H1 (cell line): ENCODE data around the gene KCNJ12.
"Not testable (repeated sequence)": the region's sequence is repeated elsewhere in the genome, so short reads cannot be mapped to it uniquely, and the experiment has no call there.

ENCODE experiments used
- CREB1 ChIP-seq: IDR thresholded peaks from 2 replicates; pipeline ENCODE4 v1.6.1; 2012; ENCODE audit warnings: inconsistent platforms
- EP300 ChIP-seq, 2 experiments: IDR thresholded peaks; 1 replicate in 1 of 2; 2 replicates in 1 of 2; pipeline ENCODE4 v1.6.1; 2011 to 2012; ENCODE audit warnings: low read depth in 2 of 2, low read length in 2 of 2, mild to moderate bottlenecking in 2 of 2, borderline replicate concordance in 1 of 2, inconsistent platforms in 1 of 2, moderate library complexity in 1 of 2
- GTF2F1 ChIP-seq: IDR thresholded peaks from 2 replicates; pipeline ENCODE4 v1.6.1; 2012; ENCODE audit warnings: low read depth, low read length, improper control_type of control experiment, borderline replicate concordance
- MAFK ChIP-seq: IDR thresholded peaks from 2 replicates; pipeline ENCODE4 v1.6.1; 2012; ENCODE audit warnings: low read depth, mild to moderate bottlenecking, improper control_type of control experiment, low read length
- POLR2A ChIP-seq, 2 experiments: IDR thresholded peaks; 1 replicate in 1 of 2; 2 replicates in 1 of 2; pipeline ENCODE4 v1.6.1; 2011; ENCODE audit warnings: low read depth in 2 of 2, low read length in 2 of 2, mild to moderate bottlenecking in 2 of 2; ENCODE audit errors: control extremely low read depth in 1 of 2
- POLR2AphosphoS5 ChIP-seq: IDR thresholded peaks from 2 replicates; pipeline ENCODE4 v1.6.1; 2011; ENCODE audit warnings: low read depth, low read length
- RAD21 ChIP-seq, 2 experiments: IDR thresholded peaks in 1 of 2; conservative IDR thresholded peaks in 1 of 2; 2 replicates each; pipeline ENCODE4 v1.6.1; 2011; ENCODE audit warnings: low read depth in 2 of 2, low read length in 2 of 2, improper control_type of control experiment in 1 of 2, inconsistent platforms in 1 of 2, mild to moderate bottlenecking in 1 of 2, moderate library complexity in 1 of 2
- SIN3A ChIP-seq, 2 experiments: IDR thresholded peaks in 1 of 2; conservative IDR thresholded peaks in 1 of 2; 2 replicates each; pipeline ENCODE4 v1.6.1; 2011 to 2012; ENCODE audit warnings: low read length in 2 of 2, improper control_type of control experiment in 1 of 2, low read depth in 1 of 2, mild to moderate bottlenecking in 1 of 2
- SUZ12 ChIP-seq: fragments of 200-600 bp; sonication (generic); IDR thresholded peaks from 2 replicates; pipeline ENCODE4 v1.6.1; 2012; ENCODE audit warnings: mild to moderate bottlenecking, inconsistent platforms, low read length, moderate library complexity, mixed read lengths
- YY1 ChIP-seq: IDR thresholded peaks from 2 replicates; pipeline ENCODE4 v1.6.1; 2011; ENCODE audit warnings: low read depth, mild to moderate bottlenecking, low read length
- TF ChIP-seq, protein P1 (sequence below), 3 experiments: IDR thresholded peaks; 1 replicate in 2 of 3; 2 replicates in 1 of 3; pipeline versions ENCODE4 v1.5.1 to v1.6.1; 2011; ENCODE audit warnings: low read length in 3 of 3, mild to moderate bottlenecking in 3 of 3, inconsistent platforms in 2 of 3, low read depth in 1 of 3, moderate library complexity in 1 of 3; ENCODE audit not compliant: insufficient read depth in 1 of 3; ENCODE audit errors: control extremely low read depth in 1 of 3
- TF ChIP-seq, protein P2 (sequence below): IDR thresholded peaks from 2 replicates; pipeline ENCODE4 v1.6.1; 2011; ENCODE audit warnings: low read length, improper control_type of control experiment

DNA sequence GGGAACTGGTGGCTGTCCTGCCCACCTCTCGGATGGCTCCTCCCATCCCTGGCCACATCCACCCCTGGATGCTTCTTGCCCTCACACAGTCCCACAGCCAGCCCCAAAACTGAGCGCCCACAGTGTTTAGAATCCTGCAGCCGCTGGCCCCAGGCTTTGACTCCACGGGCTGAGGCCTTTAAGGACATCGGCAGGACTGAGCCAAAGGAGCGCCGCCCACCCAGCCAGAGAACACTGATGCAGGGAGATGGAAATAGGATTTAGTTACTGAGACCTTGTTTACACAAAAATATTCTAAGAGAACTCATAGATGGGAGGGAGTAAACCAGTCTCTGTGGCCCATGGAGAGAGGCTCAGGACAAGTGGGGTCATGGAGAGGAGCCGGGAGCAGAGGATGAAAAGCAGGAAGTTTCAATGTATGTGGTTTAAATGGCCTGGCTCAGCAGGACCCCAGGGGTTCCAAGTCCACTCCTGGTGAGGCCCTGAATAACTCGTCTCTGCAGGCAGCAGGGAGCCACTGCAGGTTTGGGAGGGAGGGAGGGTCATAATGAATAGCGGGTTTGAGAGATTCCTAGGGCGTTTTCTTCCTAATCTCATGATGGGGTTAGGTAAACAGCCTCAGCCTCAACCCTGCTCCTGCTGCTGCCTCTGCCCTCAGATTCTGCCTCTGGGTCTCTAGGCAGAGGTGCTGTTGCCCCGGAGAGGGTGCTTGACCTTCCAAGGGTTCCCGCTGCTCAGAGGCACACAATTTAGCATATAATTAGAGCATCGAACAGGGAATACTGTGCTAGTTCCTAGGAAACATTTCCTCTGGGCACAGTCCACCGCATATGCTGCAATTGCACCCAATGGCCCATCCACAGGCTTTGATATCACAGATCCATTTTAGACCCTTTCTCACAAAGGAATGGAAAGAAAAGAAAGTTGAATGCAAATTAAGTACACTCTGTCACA lies 61.0 kb downstream of the KCNJ12 start:
- TF ChIP-seq, protein P1, sequence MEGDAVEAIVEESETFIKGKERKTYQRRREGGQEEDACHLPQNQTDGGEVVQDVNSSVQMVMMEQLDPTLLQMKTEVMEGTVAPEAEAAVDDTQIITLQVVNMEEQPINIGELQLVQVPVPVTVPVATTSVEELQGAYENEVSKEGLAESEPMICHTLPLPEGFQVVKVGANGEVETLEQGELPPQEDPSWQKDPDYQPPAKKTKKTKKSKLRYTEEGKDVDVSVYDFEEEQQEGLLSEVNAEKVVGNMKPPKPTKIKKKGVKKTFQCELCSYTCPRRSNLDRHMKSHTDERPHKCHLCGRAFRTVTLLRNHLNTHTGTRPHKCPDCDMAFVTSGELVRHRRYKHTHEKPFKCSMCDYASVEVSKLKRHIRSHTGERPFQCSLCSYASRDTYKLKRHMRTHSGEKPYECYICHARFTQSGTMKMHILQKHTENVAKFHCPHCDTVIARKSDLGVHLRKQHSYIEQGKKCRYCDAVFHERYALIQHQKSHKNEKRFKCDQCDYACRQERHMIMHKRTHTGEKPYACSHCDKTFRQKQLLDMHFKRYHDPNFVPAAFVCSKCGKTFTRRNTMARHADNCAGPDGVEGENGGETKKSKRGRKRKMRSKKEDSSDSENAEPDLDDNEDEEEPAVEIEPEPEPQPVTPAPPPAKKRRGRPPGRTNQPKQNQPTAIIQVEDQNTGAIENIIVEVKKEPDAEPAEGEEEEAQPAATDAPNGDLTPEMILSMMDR (IDR thresholded peaks at IDR 0.05; ENCODE audit: control extremely low read depth in 1 of 3, insufficient read depth in 1 of 3, low read depth in 1 of 3, low read length in 3 of 3), result not testable (repeated sequence)
- TF ChIP-seq POLR2AphosphoS5; MAFK; EP300 (IDR thresholded peaks at IDR 0.05; ENCODE audit: borderline replicate concordance in 1 of 2, low read depth in 2 of 2, low read length in 2 of 2); CREB1; RAD21 (IDR thresholded peaks at IDR 0.05 in 1 of 2, conservative IDR thresholded peaks at IDR 0.05 in 1 of 2; ENCODE audit: low read depth in 2 of 2, low read length in 2 of 2); GTF2F1; SUZ12; SIN3A (conservative IDR thresholded peaks at IDR 0.05 in 1 of 2, IDR thresholded peaks at IDR 0.05 in 1 of 2; ENCODE audit: low read depth in 1 of 2, low read length in 2 of 2); POLR2A (IDR thresholded peaks at IDR 0.05; ENCODE audit: control extremely low read depth in 1 of 2, low read depth in 2 of 2, low read length in 2 of 2); YY1: not testable (repeated sequence)
- TF ChIP-seq, protein P2, sequence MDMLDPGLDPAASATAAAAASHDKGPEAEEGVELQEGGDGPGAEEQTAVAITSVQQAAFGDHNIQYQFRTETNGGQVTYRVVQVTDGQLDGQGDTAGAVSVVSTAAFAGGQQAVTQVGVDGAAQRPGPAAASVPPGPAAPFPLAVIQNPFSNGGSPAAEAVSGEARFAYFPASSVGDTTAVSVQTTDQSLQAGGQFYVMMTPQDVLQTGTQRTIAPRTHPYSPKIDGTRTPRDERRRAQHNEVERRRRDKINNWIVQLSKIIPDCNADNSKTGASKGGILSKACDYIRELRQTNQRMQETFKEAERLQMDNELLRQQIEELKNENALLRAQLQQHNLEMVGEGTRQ, result not testable (repeated sequence)
